ENCODE results near the gene ARRDC2. TPM values are rescaled to one million over a fixed set of nuclear protein-coding genes. Genes with fewer than 3 reads are reported as not detected.

The ARRDC2 gene
- total and polyA plus RNA-seq, 2 donors from 2014 or later: 20.8 to 68.4 TPM

GRCh38 chr19:17966129-17966483, 41.9 kb upstream of the ARRDC2 start:
- Histone ChIP-seq H3K36me3 (ENCODE audit: control insufficient read depth in 2 of 3, insufficient read depth in 3 of 3, low read length in 3 of 3) (no peaks in the 10 kb centered on the region), H3K4me3 (ENCODE audit: low read length in 3 of 3) (no peak overlapping the region), H3K9me3 (ENCODE audit: control insufficient read depth in 2 of 3, insufficient read depth in 1 of 3, low read length in 3 of 3) (no peaks in the 10 kb centered on the region), H3K9ac (ENCODE audit: low read length in 3 of 3) (no peak overlapping the region), H3K27ac (ENCODE audit: low read depth in 2 of 2, low read length in 2 of 2) (no peak overlapping the region), H3K27me3 (ENCODE audit: control insufficient read depth, insufficient read depth, low read length) (no peaks in the 10 kb centered on the region), H3K4me1 (ENCODE audit: control insufficient read depth in 2 of 3, insufficient read depth in 2 of 3, low read depth in 1 of 3, low read length in 3 of 3) (peaks cover 0 to 4% (median 0%) of the 10 kb centered on the region in 3 donors)
- TF ChIP-seq CTCF (IDR thresholded peaks at IDR 0.05; ENCODE audit: borderline replicate concordance, extremely low read depth, insufficient read depth): no peak
- FAIRE-seq (no peak), DNase-seq (no peak)
- intact Hi-C loops (cut with DNase I): no loop called here

- no peaks in the 10 kb centered on the region for H3K36me3 ChIP-seq (ENCODE audit: control insufficient read depth in 2 of 3, insufficient read depth in 3 of 3, low read length in 3 of 3)
- peaks cover 0 to 4% (median 0%) of the 10 kb centered on the region in 3 donors for H3K4me1 ChIP-seq (ENCODE audit: control insufficient read depth in 2 of 3, insufficient read depth in 2 of 3, low read depth in 1 of 3, low read length in 3 of 3)
- no peaks in the 10 kb centered on the region for H3K9me3 ChIP-seq (ENCODE audit: control insufficient read depth in 2 of 3, insufficient read depth in 1 of 3, low read length in 3 of 3)
- intact Hi-C loops (cut with DNase I): no loop called here
- TF ChIP-seq CTCF (IDR thresholded peaks at IDR 0.05; ENCODE audit: borderline replicate concordance, extremely low read depth, insufficient read depth): no peak
- FAIRE-seq (no peak), DNase-seq (peak in 4 of 5 donors; percentile 44 to 68 (median 53))
- no peaks in the 10 kb centered on the region for H3K27me3 ChIP-seq (ENCODE audit: control insufficient read depth, insufficient read depth, low read length)
- H3K27ac ChIP-seq (ENCODE audit: low read depth in 2 of 2, low read length in 2 of 2): no peak within 1 kb of the TSS
- H3K4me3 ChIP-seq (ENCODE audit: low read length in 3 of 3): peak within 1 kb of the TSS in 2 of 3 donors; percentile 29 to 45
- H3K9ac ChIP-seq (ENCODE audit: low read length in 3 of 3): no peak within 1 kb of the TSS
These were observed 41.3 kb upstream of the ARRDC2 start, which contains the start of gene KCNN1 for GRCh38 chr19:17966550-17967256. TSS of gene KCNN1 (plus strand) at chr19:17967107. CDS start at chr19:17973889, 6,782 bp downstream.

GRCh38 chr19:17967257-17968051, 40.5 kb upstream of the ARRDC2 start:
- Histone ChIP-seq H3K27me3 (ENCODE audit: control insufficient read depth, insufficient read depth, low read length) (no peaks in the 10 kb centered on the region), H3K9me3 (ENCODE audit: control insufficient read depth in 2 of 3, insufficient read depth in 1 of 3, low read length in 3 of 3) (no peaks in the 10 kb centered on the region), H3K4me3 (ENCODE audit: low read length in 3 of 3) (peak overlapping the region in 2 of 3 donors; percentile 29 to 45), H3K27ac (ENCODE audit: low read depth in 2 of 2, low read length in 2 of 2) (no peak overlapping the region), H3K4me1 (ENCODE audit: control insufficient read depth in 2 of 3, insufficient read depth in 2 of 3, low read depth in 1 of 3, low read length in 3 of 3) (peaks cover 0 to 4% (median 0%) of the 10 kb centered on the region in 3 donors), H3K9ac (ENCODE audit: low read length in 3 of 3) (no peak overlapping the region), H3K36me3 (ENCODE audit: control insufficient read depth in 2 of 3, insufficient read depth in 3 of 3, low read length in 3 of 3) (no peaks in the 10 kb centered on the region)
- TF ChIP-seq CTCF (IDR thresholded peaks at IDR 0.05; ENCODE audit: borderline replicate concordance, extremely low read depth, insufficient read depth): no peak
- DNase-seq (peak in 1 of 5 donors; percentile 64), FAIRE-seq (no peak)
- intact Hi-C loops (cut with DNase I): no loop called here

Data from kidney (tissue), 14 donors.